MM.1S (cell line): ENCODE data around the gene ZNF516.

ENCODE experiments used
- DNase-seq: peaks from one replicate; pipeline ENCODE4 v3.0.0-alpha.2; 2015
- H2AFZ ChIP-seq: fragments of 300-600 bp; sonication (generic); 2 replicates; pipeline ENCODE4 v1.6.0; 2016; ENCODE audit warnings: antibody characterized with exemption, low read length
- H3F3A ChIP-seq: fragments of 300-600 bp; sonication (generic); 2 replicates; pipeline ENCODE4 v1.6.1; 2016; ENCODE audit warnings: mild to moderate bottlenecking, antibody characterized with exemption, low read length, moderate library complexity, mixed read lengths; ENCODE audit not compliant: insufficient read depth
- H3K27ac ChIP-seq: fragments of 300-600 bp; sonication (generic); 2 replicates; pipeline ENCODE4 v1.5.1; 2016; ENCODE audit warnings: mild to moderate bottlenecking, low read length
- H3K27me3 ChIP-seq: fragments of 300-600 bp; sonication (generic); replicated peaks from 2 replicates; pipeline ENCODE4 v1.6.0; 2016; ENCODE audit warnings: low read length; ENCODE audit not compliant: insufficient read depth
- H3K36me3 ChIP-seq: fragments of 300-600 bp; sonication (generic); replicated peaks from 2 replicates; pipeline ENCODE4 v1.6.1; 2016; ENCODE audit warnings: mild to moderate bottlenecking, low read length, mixed read lengths; ENCODE audit not compliant: insufficient read depth
- H3K4me1 ChIP-seq: fragments of 300-600 bp; sonication (generic); 2 replicates; pipeline ENCODE4 v1.6.1; 2016; ENCODE audit warnings: low read length, mixed read lengths
- H3K4me2 ChIP-seq: fragments of 300-600 bp; sonication (generic); 2 replicates; pipeline ENCODE4 v1.6.0; 2016; ENCODE audit warnings: low read depth, low read length
- H3K4me3 ChIP-seq: fragments of 300-600 bp; sonication (generic); 2 replicates; pipeline ENCODE4 v1.5.1; 2016; ENCODE audit warnings: low read length, mixed read lengths
- H3K79me2 ChIP-seq: fragments of 300-600 bp; sonication (generic); 2 replicates; pipeline ENCODE4 v1.6.1; 2016; ENCODE audit warnings: mixed run types, low read length, mixed read lengths
- H3K9ac ChIP-seq: fragments of 300-600 bp; sonication (generic); 2 replicates; pipeline ENCODE4 v1.6.1; 2016; ENCODE audit warnings: low read length, mixed read lengths
- H3K9me2 ChIP-seq: fragments of 300-600 bp; sonication (generic); replicated peaks from 2 replicates; pipeline ENCODE4 v1.6.1; 2016; ENCODE audit warnings: mild to moderate bottlenecking, low read length, mixed read lengths; ENCODE audit not compliant: insufficient read depth
- H3K9me3 ChIP-seq: fragments of 300-600 bp; sonication (generic); replicated peaks from 2 replicates; pipeline ENCODE4 v1.6.1; 2016; ENCODE audit warnings: mild to moderate bottlenecking, low read length, mixed read lengths; ENCODE audit not compliant: insufficient read depth
- H4K20me1 ChIP-seq: fragments of 300-600 bp; sonication (generic); 2 replicates; pipeline ENCODE4 v1.6.1; 2016; ENCODE audit warnings: mild to moderate bottlenecking, low read length, moderate library complexity, mixed read lengths; ENCODE audit not compliant: insufficient read depth
- CTCF ChIP-seq: fragments of 300-600 bp; sonication (generic); IDR thresholded peaks from 2 replicates; pipeline ENCODE4 v1.5.1; 2016; ENCODE audit warnings: antibody characterized with exemption, low read length, mixed read lengths
- EZH2 ChIP-seq: fragments of 300-600 bp; sonication (generic); optimal IDR thresholded peaks from 2 replicates; pipeline ENCODE3; 2017; ENCODE audit warnings: low read depth, mild to moderate bottlenecking, antibody characterized with exemption, low read length, mixed read lengths
- EZH2phosphoT487 ChIP-seq: fragments of 300-600 bp; sonication (generic); IDR thresholded peaks from 2 replicates; pipeline ENCODE4 v1.6.1; 2018; ENCODE audit warnings: antibody characterized with exemption, low read length

The ZNF516 gene

GRCh38 chr18:76346490-76347130 lies 148.4 kb downstream of the ZNF516 start:
- Histone ChIP-seq H3K9ac (no peak overlapping the region), H2AFZ (no peak overlapping the region), H3K36me3 (no peaks in the 10 kb centered on the region), H3K27ac (no peak overlapping the region), H3K4me2 (no peak overlapping the region), H3K4me3 (no peak overlapping the region), H3K27me3 (no peaks in the 10 kb centered on the region), H3F3A (no peaks in the 10 kb centered on the region), H3K9me3 (no peaks in the 10 kb centered on the region), H3K9me2 (no peaks in the 10 kb centered on the region), H4K20me1 (no peaks in the 10 kb centered on the region), H3K4me1 (no peaks in the 10 kb centered on the region), H3K79me2 (no peaks in the 10 kb centered on the region)
- DNase-seq, result no peak
- TF ChIP-seq CTCF (no peak), EZH2phosphoT487 (no peak), EZH2 (no peak)

- no peak overlapping the region for H3K4me3 ChIP-seq
- H3K79me2 ChIP-seq, result no peaks in the 10 kb centered on the region
- H3K36me3 ChIP-seq, result no peaks in the 10 kb centered on the region
- no peaks in the 10 kb centered on the region for H3K27me3 ChIP-seq
- no peak overlapping the region for H3K4me2 ChIP-seq
- H3K9me3 ChIP-seq, result no peaks in the 10 kb centered on the region
- TF ChIP-seq EZH2 (no peak), EZH2phosphoT487 (no peak), CTCF (no peak)
- no peak overlapping the region for H3K9ac ChIP-seq
- DNase-seq, result no peak
- H3K9me2 ChIP-seq, result no peaks in the 10 kb centered on the region
- no peaks in the 10 kb centered on the region for H3K4me1 ChIP-seq
- no peak overlapping the region for H3K27ac ChIP-seq
- H2AFZ ChIP-seq, result no peak overlapping the region
- no peaks in the 10 kb centered on the region for H3F3A ChIP-seq
- H4K20me1 ChIP-seq, result no peaks in the 10 kb centered on the region
Observed at GRCh38 chr18:76345901-76346300, 149.1 kb downstream of the ZNF516 start.

GRCh38 chr18:76343938-76344569 lies 151.0 kb downstream of the ZNF516 start:
- H3K27ac ChIP-seq, result no peak overlapping the region
- H3K4me2 ChIP-seq, result no peak overlapping the region
- no peaks in the 10 kb centered on the region for H3K9me3 ChIP-seq
- DNase-seq, result no peak
- H3K9ac ChIP-seq, result no peak overlapping the region
- TF ChIP-seq EZH2phosphoT487 (no peak), CTCF (no peak), EZH2 (no peak)
- H3K27me3 ChIP-seq, result no peaks in the 10 kb centered on the region
- H4K20me1 ChIP-seq, result no peaks in the 10 kb centered on the region
- no peaks in the 10 kb centered on the region for H3K4me1 ChIP-seq
- no peaks in the 10 kb centered on the region for H3K9me2 ChIP-seq
- no peak overlapping the region for H3K4me3 ChIP-seq
- H2AFZ ChIP-seq, result no peak overlapping the region
- no peaks in the 10 kb centered on the region for H3K79me2 ChIP-seq
- H3F3A ChIP-seq, result no peaks in the 10 kb centered on the region
- no peaks in the 10 kb centered on the region for H3K36me3 ChIP-seq
